Measurements from ENCODE around the gene FMN2.

DNA sequence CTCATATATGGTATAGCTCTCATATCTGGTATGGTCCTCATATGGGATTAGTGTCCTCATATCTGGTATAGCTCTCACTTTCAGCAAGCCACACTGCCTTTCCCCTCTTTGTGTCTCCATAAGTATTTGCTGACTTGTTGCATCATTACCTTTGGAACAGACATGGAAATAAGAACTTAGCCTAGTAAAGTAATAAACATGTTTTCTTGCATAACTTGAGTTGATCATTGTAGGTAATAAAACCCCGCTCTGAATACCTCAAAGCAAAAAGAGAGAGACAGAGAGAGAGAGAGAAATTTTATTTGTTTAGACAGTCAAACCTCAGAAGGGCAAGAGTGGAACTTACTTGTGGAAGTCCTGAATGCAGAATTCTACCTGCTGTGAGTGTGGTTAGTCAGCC is 350.0 kb downstream of the FMN2 start:
- TF ChIP-seq ZFP30 (CRISPR knock-in tag; IDR thresholded peaks at IDR 0.05) (no peak), CSDC2 (CRISPR knock-in tag; IDR thresholded peaks at IDR 0.05) (no peak), ISL1 (CRISPR knock-in tag; IDR thresholded peaks at IDR 0.05) (no peak), TCF4 (CRISPR knock-in tag; IDR thresholded peaks at IDR 0.05; ENCODE audit: borderline replicate concordance) (no peak)
